Measurements from ENCODE around the gene ZNF264. TPM values are rescaled to one million over a fixed set of nuclear protein-coding genes. Genes with fewer than 3 reads are reported as not detected.

Gene ZNF264
- total and polyA plus RNA-seq, 2 donors (not counting 1 experiment from before 2014, with no cell fraction given): 12.1 to 72.4 TPM

DNA sequence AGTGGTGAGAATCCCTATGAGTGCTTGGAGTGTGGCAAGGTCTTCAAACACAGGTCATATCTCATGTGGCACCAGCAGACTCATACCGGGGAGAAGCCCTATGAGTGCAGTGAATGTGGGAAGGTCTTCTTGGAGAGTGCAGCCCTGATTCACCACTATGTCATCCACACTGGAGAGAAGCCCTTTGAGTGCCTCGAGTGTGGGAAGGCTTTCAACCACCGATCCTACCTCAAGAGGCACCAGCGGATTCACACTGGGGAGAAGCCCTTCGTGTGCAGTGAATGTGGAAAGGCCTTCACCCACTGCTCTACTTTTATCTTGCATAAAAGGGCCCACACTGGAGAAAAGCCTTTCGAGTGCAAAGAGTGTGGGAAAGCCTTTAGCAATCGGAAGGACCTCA, 20.8 kb downstream of the ZNF264 start:
- Histone ChIP-seq H3K9me3 (ENCODE audit: control extremely low read depth in 1 of 3, control insufficient read depth in 2 of 3, insufficient read depth in 1 of 3, low read length in 2 of 3) (peaks cover 0 to 8% (median 0%) of the 10 kb centered on the region in 3 donors), H3K27me3 (replicated peaks in 1 of 4; ENCODE audit: control extremely low read depth in 1 of 4, control insufficient read depth in 3 of 4, insufficient read depth in 4 of 4, low read length in 3 of 4) (no peaks in the 10 kb centered on the region), H3K4me2 (replicated peaks; ENCODE audit: low read depth, low read length, poor library complexity, severe bottlenecking) (no peak overlapping the region), H3K27ac (ENCODE audit: low read length in 2 of 2) (no peak overlapping the region), H3K79me2 (ENCODE audit: control insufficient read depth, insufficient read depth, low read length) (peaks cover 22% of the 10 kb centered on the region), H2AFZ (ENCODE audit: insufficient read depth, low read depth, low read length, poor library complexity, severe bottlenecking) (no peak overlapping the region), H3K9ac (ENCODE audit: low read length) (no peak overlapping the region), H3K4me3 (ENCODE audit: control extremely low read depth in 1 of 5, extremely low read depth in 1 of 5, insufficient read depth in 1 of 5, low read depth in 2 of 5, low read length in 4 of 5) (no peak overlapping the region), H3K4me1 (ENCODE audit: control insufficient read depth in 2 of 2, insufficient read depth in 2 of 2, low read length in 2 of 2) (no peaks in the 10 kb centered on the region), H3K36me3 (replicated peaks in 1 of 2; ENCODE audit: control extremely low read depth in 1 of 2, control insufficient read depth in 1 of 2, extremely low read depth in 1 of 2, insufficient read depth in 2 of 2, low read length in 1 of 2) (peaks cover 2 to 54% of the 10 kb centered on the region in 2 experiments), H4K20me1 (ENCODE audit: control insufficient read depth, insufficient read depth, low read length, poor library complexity, severe bottlenecking) (peaks cover 14% of the 10 kb centered on the region)
- ATAC-seq (ENCODE audit: low read depth) (no peak), DNase-seq (no peak)
- Mint-ChIP-seq H3K4me1 (peaks cover 2% of the 10 kb centered on the region), H3K9me3 (ENCODE audit: insufficient read depth) (no peaks in the 10 kb centered on the region), H3K4me3 (no peak overlapping the region), H3K27ac (no peak overlapping the region), H3K27me3 (no peaks in the 10 kb centered on the region)
- intact Hi-C loops (cut with micrococcal nuclease): no loop called here
- WGBS (ENCODE audit: insufficient coverage): 100% methylated on average over 2 of the region's 7 CpGs
- TF ChIP-seq, protein P1, sequence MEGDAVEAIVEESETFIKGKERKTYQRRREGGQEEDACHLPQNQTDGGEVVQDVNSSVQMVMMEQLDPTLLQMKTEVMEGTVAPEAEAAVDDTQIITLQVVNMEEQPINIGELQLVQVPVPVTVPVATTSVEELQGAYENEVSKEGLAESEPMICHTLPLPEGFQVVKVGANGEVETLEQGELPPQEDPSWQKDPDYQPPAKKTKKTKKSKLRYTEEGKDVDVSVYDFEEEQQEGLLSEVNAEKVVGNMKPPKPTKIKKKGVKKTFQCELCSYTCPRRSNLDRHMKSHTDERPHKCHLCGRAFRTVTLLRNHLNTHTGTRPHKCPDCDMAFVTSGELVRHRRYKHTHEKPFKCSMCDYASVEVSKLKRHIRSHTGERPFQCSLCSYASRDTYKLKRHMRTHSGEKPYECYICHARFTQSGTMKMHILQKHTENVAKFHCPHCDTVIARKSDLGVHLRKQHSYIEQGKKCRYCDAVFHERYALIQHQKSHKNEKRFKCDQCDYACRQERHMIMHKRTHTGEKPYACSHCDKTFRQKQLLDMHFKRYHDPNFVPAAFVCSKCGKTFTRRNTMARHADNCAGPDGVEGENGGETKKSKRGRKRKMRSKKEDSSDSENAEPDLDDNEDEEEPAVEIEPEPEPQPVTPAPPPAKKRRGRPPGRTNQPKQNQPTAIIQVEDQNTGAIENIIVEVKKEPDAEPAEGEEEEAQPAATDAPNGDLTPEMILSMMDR (IDR thresholded peaks at IDR 0.05): no peak
- no peak for TF ChIP-seq EZH2 (IDR thresholded peaks at IDR 0.05; ENCODE audit: borderline replicate concordance, insufficient read depth, low read depth, low read length, poor library complexity, severe bottlenecking)
- ChIA-PET CTCF (no interaction called here), POLR2A (no interaction called here)

DNA sequence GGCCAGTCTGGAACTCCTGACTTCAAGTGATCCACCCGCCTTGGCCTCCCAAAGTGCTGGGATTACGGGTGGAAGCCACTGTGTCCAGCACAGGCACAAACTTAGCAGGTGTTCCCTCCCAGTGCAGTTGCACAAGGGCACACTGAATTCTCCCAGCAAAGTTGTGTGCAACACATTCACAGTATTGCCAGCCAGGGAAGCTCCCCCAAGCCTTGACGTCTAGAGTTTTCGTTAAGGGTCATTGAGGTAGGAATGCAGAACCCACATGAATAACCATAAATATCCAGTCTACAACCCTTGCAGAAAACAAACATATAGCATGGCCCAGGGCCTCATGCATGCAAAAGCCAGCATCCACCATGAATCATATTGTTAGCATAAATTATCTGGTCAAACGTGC, 36.2 kb downstream of the ZNF264 start:
- no peaks in the 10 kb centered on the region for H3K27me3 Mint-ChIP-seq
- ChIA-PET CTCF (no interaction called here), POLR2A (no interaction called here)
- Histone ChIP-seq H3K27ac (ENCODE audit: low read length in 2 of 2) (no peak overlapping the region), H3K36me3 (replicated peaks in 1 of 2; ENCODE audit: control extremely low read depth in 1 of 2, control insufficient read depth in 1 of 2, extremely low read depth in 1 of 2, insufficient read depth in 2 of 2, low read length in 1 of 2) (no peaks in the 10 kb centered on the region), H3K4me1 (ENCODE audit: control insufficient read depth in 2 of 2, insufficient read depth in 2 of 2, low read length in 2 of 2) (no peaks in the 10 kb centered on the region), H3K9me3 (ENCODE audit: control extremely low read depth in 1 of 3, control insufficient read depth in 2 of 3, insufficient read depth in 1 of 3, low read length in 2 of 3) (peaks cover 0 to 10% (median 0%) of the 10 kb centered on the region in 3 donors), H3K9ac (ENCODE audit: low read length) (no peak overlapping the region), H3K27me3 (replicated peaks in 1 of 4; ENCODE audit: control extremely low read depth in 1 of 4, control insufficient read depth in 3 of 4, insufficient read depth in 4 of 4, low read length in 3 of 4) (no peaks in the 10 kb centered on the region), H3K79me2 (ENCODE audit: control insufficient read depth, insufficient read depth, low read length) (no peaks in the 10 kb centered on the region), H2AFZ (ENCODE audit: insufficient read depth, low read depth, low read length, poor library complexity, severe bottlenecking) (no peak overlapping the region), H3K4me3 (ENCODE audit: control extremely low read depth in 1 of 5, extremely low read depth in 1 of 5, insufficient read depth in 1 of 5, low read depth in 2 of 5, low read length in 4 of 5) (no peak overlapping the region), H3K4me2 (replicated peaks; ENCODE audit: low read depth, low read length, poor library complexity, severe bottlenecking) (no peak overlapping the region), H4K20me1 (ENCODE audit: control insufficient read depth, insufficient read depth, low read length, poor library complexity, severe bottlenecking) (no peaks in the 10 kb centered on the region)
- 97% methylated on average over 4 of the region's 5 CpGs for WGBS (ENCODE audit: insufficient coverage)
- no peaks in the 10 kb centered on the region for H3K9me3 Mint-ChIP-seq (ENCODE audit: insufficient read depth)
- no peaks in the 10 kb centered on the region for H3K4me1 Mint-ChIP-seq
- TF ChIP-seq EZH2 (IDR thresholded peaks at IDR 0.05; ENCODE audit: borderline replicate concordance, insufficient read depth, low read depth, low read length, poor library complexity, severe bottlenecking): no peak
- TF ChIP-seq, protein P1 (IDR thresholded peaks at IDR 0.05): no peak
- ATAC-seq (ENCODE audit: low read depth): no peak
- DNase-seq: no peak
- intact Hi-C loops (cut with micrococcal nuclease): no loop called here
- no peak overlapping the region for H3K27ac Mint-ChIP-seq
- H3K4me3 Mint-ChIP-seq: no peak overlapping the region

All from B cell (primary cell).